HL-60/S4 treated with phorbol 12-myristate 13-acetate at 8.2 ng/mL for 4 days and 3 days (cell line): ENCODE results near the gene DTWD1.
"Not testable (repeated sequence)": the region's sequence is repeated elsewhere in the genome, so short reads cannot be mapped to it uniquely, and the experiment has no call there.

Experiments
- in situ Hi-C: fragments of 300-500 bp; cut with MboI; formaldehyde crosslinking; loops from 2 replicates; pipeline ENCODE4 v1.15.0; 2022; ENCODE audit warnings: low sequenced_read_pairs

Gene DTWD1

GRCh38 chr15:49620658-49621368, at the start of gene DTWD1, which contains the start of gene FAM227B:
Gene DTWD1 (plus strand): TSS chr15:49621048. CDS start chr15:49625168, 4,120 bp downstream.
Gene FAM227B (minus strand): TSS chr15:49620818. CDS start chr15:49615171, 5,647 bp downstream.
- in situ Hi-C loops: no loop called here

GRCh38 chr15:49573421-49573820, 47.4 kb upstream of the DTWD1 start:
- in situ Hi-C loops: no loop called here

GRCh38 chr15:49589030-49589429, 31.8 kb upstream of the DTWD1 start:
- in situ Hi-C loops: no loop called here

- in situ Hi-C loops: not testable (repeated sequence)
These were observed 28.0 kb upstream of the DTWD1 start for GRCh38 chr15:49592829-49593316.

- in situ Hi-C loops: no loop called here
These were observed 16.0 kb upstream of the DTWD1 start for GRCh38 chr15:49604625-49605409.

GRCh38 chr15:49605588-49605987, 15.3 kb upstream of the DTWD1 start:
- in situ Hi-C loops: no loop called here

GRCh38 chr15:49606594-49606993, 14.3 kb upstream of the DTWD1 start:
- in situ Hi-C loops: no loop called here

GRCh38 chr15:49610157-49610918, 10.5 kb upstream of the DTWD1 start:
- in situ Hi-C loops: no loop called here

GRCh38 chr15:49612240-49612639, 8.6 kb upstream of the DTWD1 start:
- in situ Hi-C loops: not testable (repeated sequence)

- in situ Hi-C loops: no loop called here
These were observed 1.6 kb upstream of the DTWD1 start for GRCh38 chr15:49619226-49619625.

- in situ Hi-C loops: no loop called here
These were observed 649 bp upstream of the DTWD1 start for GRCh38 chr15:49620199-49620598.

GRCh38 chr15:49621401-49621811, 558 bp downstream of the DTWD1 start:
- in situ Hi-C loops: no loop called here

GRCh38 chr15:49621887-49622286, 1.0 kb downstream of the DTWD1 start:
- in situ Hi-C loops: no loop called here

- in situ Hi-C loops: no loop called here
These were observed 1.7 kb downstream of the DTWD1 start for GRCh38 chr15:49622561-49622960.

GRCh38 chr15:49624056-49624455, 3.2 kb downstream of the DTWD1 start:
- in situ Hi-C loops: no loop called here

- in situ Hi-C loops: no loop called here
These were observed 4.7 kb downstream of the DTWD1 start for GRCh38 chr15:49625460-49626036.

- in situ Hi-C loops: no loop called here
These were observed 6.6 kb downstream of the DTWD1 start for GRCh38 chr15:49627407-49627877.

- in situ Hi-C loops: no loop called here
These were observed 7.5 kb downstream of the DTWD1 start for GRCh38 chr15:49628379-49628778.

- in situ Hi-C loops: no loop called here
These were observed 17.0 kb downstream of the DTWD1 start for GRCh38 chr15:49637857-49638256.

GRCh38 chr15:49644364-49644794, 23.5 kb downstream of the DTWD1 start:
- in situ Hi-C loops: no loop called here

GRCh38 chr15:49645277-49645676, 24.4 kb downstream of the DTWD1 start:
- in situ Hi-C loops: no loop called here
